Skeletal muscle cell (primary cell): ENCODE data around the gene GP5.

Experiments
- DNase-seq: peaks from one replicate; pipeline ENCODE4 v3.0.0-alpha.2; 2010; ENCODE audit warnings: low read depth
- H3K4me3 ChIP-seq: 2 replicates; pipeline ENCODE4 v1.5.1; 2011; ENCODE audit warnings: low read depth, mild to moderate bottlenecking, control low read depth, low read length, moderate library complexity

GP5 gene

DNA sequence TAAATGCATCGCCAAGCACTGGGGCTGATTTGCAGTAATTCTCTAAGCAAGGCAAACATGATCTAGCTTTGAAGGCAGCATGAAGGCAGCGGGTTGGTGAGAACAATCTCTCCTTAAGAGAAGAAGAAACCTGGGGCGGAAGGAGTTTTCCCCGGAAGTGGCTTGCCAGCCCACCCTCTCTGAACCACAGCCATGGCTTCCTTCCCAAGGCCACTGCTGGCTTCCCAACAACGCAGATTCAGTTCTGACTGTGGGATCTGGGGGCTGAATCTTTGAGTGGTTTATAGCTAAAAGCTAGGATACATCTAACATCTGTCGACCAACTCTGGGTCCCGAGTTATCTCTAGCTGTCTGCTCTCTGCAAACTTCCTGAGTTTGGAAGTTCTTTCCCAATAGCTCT lies 43.7 kb downstream of the GP5 start:
- H3K4me3 ChIP-seq: no peak overlapping the region
- no peak for DNase-seq

- H3K4me3 ChIP-seq: no peak overlapping the region
- no peak for DNase-seq
These were observed 44.8 kb downstream of the GP5 start for GRCh38 chr3:194354315-194354714.

GRCh38 chr3:194352667-194353246 lies 46.3 kb downstream of the GP5 start:
- DNase-seq: no peak
- H3K4me3 ChIP-seq: no peak overlapping the region

DNA sequence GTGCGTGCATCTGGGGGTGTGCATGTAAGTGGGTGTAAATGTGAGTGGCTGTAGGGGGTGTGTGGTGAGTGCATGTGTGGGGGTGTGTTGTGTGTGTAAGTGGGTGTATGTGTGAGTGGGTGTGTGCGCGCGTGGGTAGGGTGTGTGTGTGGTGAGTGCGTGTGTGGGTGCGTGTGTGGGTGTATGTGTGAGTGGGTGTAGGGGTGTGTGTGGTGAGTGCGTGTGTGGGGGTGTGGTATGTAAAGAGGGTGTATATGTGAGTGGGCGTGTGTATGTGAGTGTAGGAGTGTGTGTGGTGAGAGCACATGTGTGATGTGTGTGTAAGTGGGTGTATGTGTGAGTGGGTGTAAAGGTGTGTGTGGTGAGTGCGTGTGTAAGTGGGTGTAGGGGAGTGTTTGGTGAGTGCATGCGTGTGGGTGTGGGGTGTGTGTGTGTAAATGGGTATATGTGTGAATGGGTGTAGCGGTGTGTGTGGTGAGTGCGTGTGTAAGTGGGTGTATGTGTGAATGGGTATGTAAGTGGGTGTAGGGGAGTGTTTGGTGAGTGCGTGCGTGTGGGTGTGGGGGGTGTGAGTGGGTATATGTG lies 47.0 kb downstream of the GP5 start:
- no peak overlapping the region for H3K4me3 ChIP-seq
- no peak for DNase-seq

DNA sequence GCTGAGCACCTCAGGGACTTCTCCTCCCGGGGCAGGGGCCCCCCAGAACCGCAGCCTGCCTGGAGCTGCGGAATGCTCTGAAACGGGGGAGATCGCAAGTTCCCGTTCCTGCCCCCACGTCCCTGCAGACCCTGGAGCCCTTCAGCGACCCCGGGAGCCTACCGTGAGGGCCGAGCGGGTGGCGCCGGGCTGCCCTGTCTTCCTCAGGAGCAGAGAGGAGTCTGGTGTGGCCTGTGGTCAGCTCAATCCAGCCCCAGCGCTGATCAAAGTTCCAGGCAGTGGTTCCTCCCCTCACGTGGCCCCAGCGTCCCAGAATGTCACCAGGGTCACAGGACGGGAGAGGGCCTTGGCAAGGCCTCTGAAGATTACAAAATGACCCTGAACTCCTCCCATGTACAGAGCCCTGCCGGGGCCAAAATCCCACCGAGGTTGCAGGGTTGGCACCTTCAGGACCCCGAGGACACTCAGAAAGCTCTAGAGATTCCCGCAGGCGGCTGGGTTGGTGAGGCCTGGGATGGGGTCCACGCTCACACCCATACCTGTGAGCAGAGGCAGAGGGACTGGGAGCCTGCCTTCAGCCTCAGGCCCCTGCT lies 47.9 kb downstream of the GP5 start, which contains the start of gene CPN2:
Gene CPN2 (minus strand): TSS at position 249 of the 593 bp plus-strand sequence. CDS start 8,626 bp downstream, outside the sequence.
- no peak for DNase-seq
- no peak within 1 kb of the TSS for H3K4me3 ChIP-seq

DNA sequence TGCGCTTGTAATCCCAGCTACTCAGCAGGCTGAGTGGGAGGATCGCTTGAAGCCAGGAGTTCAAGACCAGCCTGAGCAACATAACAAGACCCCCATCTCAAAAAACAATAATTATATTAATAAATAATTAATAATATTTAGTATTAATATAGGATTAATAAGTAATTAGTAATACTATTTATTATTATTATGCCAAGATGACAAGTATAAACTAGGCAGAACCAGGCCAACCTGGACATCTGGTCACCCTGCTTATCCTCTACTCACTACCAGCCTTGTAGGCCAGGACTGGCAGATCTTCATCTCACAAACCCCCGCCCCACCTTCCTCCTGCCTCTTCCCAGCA lies 48.4 kb downstream of the GP5 start:
- no peak for DNase-seq
- no peak overlapping the region for H3K4me3 ChIP-seq

GRCh38 chr3:194348354-194348753 lies 50.7 kb downstream of the GP5 start:
- DNase-seq: no peak
- H3K4me3 ChIP-seq: no peak overlapping the region

GRCh38 chr3:194346621-194347020 lies 52.4 kb downstream of the GP5 start:
- H3K4me3 ChIP-seq: no peak overlapping the region
- no peak for DNase-seq

- no peak overlapping the region for H3K4me3 ChIP-seq
- no peak for DNase-seq
These were observed 53.0 kb downstream of the GP5 start for GRCh38 chr3:194346035-194346434.
